Nephron progenitor cell (in vitro differentiated cells): ENCODE data around the gene LUZP2.

ENCODE experiments used
- DNase-seq: peaks from one replicate; pipeline ENCODE4 v3.0.0; 2021
- H3K27ac Mint-ChIP-seq: 2 replicates; pipeline ENCODE4 v1.8.0; 2021; ENCODE audit warnings: mild to moderate bottlenecking, moderate library complexity, mixed read lengths
- H3K27me3 Mint-ChIP-seq: 2 replicates; pipeline ENCODE4 v1.8.0; 2021; ENCODE audit warnings: mild to moderate bottlenecking, low read depth, mixed read lengths; ENCODE audit not compliant: poor library complexity
- H3K36me3 Mint-ChIP-seq: 2 replicates; pipeline ENCODE4 v1.8.0; 2021; ENCODE audit warnings: low read depth, mixed read lengths
- H3K4me1 Mint-ChIP-seq: 2 replicates; pipeline ENCODE4 v1.8.0; 2021; ENCODE audit warnings: mixed read lengths
- H3K4me3 Mint-ChIP-seq: 2 replicates; pipeline ENCODE4 v1.8.0; 2021; ENCODE audit warnings: mild to moderate bottlenecking, moderate library complexity, mixed read lengths
- H3K9me3 Mint-ChIP-seq: 2 replicates; pipeline ENCODE4 v1.8.0; 2021; ENCODE audit warnings: mild to moderate bottlenecking, moderate library complexity, mixed read lengths
- TF ChIP-seq, protein P1 (sequence below): fragments of 200-600 bp; sonication (generic); IDR thresholded peaks from 2 replicates; pipeline ENCODE4 v1.5.0; 2021; ENCODE audit warnings: antibody characterized with exemption

LUZP2 gene

DNA sequence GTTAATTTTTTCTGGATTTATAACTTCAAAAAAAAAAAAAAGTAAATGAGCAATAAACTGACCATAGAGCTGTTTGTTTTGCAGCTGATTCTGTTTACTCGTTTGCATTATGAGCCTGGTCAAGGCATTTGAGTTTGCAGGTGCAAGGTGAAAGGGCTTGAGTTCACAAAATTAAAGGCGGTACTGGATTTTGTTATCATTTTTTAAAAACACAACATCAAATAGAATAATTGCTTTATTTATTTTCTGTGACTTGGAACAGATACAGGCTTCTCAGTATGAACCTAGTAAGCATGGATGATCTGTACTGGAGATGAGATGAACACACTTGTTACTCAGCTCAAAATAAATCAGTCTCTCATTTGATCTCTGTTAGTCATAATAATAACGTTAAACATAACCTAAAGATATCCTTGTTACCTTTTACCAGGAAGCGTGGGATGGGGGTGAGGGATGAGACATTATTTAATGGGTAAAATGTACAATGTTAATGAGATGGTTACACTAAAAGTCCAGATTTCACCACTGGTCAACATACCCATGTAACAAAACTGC is 137.8 kb downstream of the LUZP2 start:
- no peaks in the 10 kb centered on the region for H3K36me3 Mint-ChIP-seq
- no peak for DNase-seq

DNA sequence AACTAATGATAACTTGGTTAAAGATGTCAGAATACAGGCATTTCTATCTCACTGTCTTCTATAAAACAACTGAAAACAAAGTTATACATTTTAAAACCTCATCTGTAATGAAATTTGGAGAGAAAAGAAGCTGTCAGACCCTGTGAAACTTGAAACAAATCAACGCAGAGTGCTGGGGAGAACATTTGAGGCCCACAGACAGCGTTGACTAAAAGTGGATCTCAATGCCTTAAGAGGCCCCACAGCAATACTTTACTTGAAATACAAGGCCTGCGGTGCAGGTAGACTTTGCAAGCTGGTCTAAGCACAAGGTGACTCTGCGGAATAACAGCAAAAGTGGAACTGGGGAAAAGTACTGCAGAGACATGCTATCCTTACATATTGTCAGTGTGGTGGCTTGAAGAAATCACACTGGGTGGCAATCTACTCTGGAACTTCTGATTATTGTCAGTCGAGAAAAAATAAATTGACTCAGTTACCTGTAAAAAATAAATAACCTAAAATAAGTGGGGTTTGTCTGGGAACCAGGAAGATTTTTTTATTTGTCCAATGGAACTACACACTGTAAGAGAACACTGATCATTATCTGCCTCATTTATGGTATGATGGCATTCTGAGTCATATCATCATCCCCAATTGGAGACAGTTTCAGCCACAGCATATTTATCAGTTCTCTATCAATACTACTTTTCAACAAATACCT is 138.9 kb downstream of the LUZP2 start:
- DNase-seq = no peak
- Mint-ChIP-seq H3K4me1 (peaks cover 9% of the 10 kb centered on the region), H3K36me3 (no peaks in the 10 kb centered on the region), H3K27me3 (no peaks in the 10 kb centered on the region), H3K4me3 (no peak overlapping the region), H3K9me3 (peaks cover 3% of the 10 kb centered on the region), H3K27ac (no peak overlapping the region)
- TF ChIP-seq, protein P1, sequence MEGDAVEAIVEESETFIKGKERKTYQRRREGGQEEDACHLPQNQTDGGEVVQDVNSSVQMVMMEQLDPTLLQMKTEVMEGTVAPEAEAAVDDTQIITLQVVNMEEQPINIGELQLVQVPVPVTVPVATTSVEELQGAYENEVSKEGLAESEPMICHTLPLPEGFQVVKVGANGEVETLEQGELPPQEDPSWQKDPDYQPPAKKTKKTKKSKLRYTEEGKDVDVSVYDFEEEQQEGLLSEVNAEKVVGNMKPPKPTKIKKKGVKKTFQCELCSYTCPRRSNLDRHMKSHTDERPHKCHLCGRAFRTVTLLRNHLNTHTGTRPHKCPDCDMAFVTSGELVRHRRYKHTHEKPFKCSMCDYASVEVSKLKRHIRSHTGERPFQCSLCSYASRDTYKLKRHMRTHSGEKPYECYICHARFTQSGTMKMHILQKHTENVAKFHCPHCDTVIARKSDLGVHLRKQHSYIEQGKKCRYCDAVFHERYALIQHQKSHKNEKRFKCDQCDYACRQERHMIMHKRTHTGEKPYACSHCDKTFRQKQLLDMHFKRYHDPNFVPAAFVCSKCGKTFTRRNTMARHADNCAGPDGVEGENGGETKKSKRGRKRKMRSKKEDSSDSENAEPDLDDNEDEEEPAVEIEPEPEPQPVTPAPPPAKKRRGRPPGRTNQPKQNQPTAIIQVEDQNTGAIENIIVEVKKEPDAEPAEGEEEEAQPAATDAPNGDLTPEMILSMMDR = no peak

More for the DNA sequence above, 137.8 kb downstream of the LUZP2 start:
- peaks cover 6% of the 10 kb centered on the region for H3K4me1 Mint-ChIP-seq
- peaks cover 3% of the 10 kb centered on the region for H3K9me3 Mint-ChIP-seq
- H3K27ac Mint-ChIP-seq = no peak overlapping the region
- TF ChIP-seq, protein P1 = no peak
- H3K4me3 Mint-ChIP-seq = no peak overlapping the region
- H3K27me3 Mint-ChIP-seq = no peaks in the 10 kb centered on the region

DNA sequence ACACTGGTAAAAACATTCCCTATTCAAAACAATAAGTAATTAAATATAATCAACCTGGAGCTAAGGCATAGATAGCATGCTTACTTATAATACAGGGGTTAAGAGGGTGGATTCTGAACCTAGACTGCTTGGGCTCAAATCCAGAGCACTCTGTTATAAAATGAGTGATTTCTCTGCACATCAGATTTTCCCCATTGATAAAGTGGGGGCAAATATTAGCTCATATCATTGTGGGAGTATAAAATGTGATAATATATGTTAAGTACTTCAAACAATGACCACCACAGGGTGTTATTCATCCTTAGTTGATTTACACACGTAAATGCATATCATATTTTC is 139.4 kb downstream of the LUZP2 start:
- H3K4me1 Mint-ChIP-seq = peaks cover 9% of the 10 kb centered on the region
- H3K9me3 Mint-ChIP-seq = peaks cover 3% of the 10 kb centered on the region
- no peak overlapping the region for H3K4me3 Mint-ChIP-seq
- TF ChIP-seq, protein P1 = no peak
- no peaks in the 10 kb centered on the region for H3K27me3 Mint-ChIP-seq
- no peak for DNase-seq
- no peaks in the 10 kb centered on the region for H3K36me3 Mint-ChIP-seq
- H3K27ac Mint-ChIP-seq = no peak overlapping the region

DNA sequence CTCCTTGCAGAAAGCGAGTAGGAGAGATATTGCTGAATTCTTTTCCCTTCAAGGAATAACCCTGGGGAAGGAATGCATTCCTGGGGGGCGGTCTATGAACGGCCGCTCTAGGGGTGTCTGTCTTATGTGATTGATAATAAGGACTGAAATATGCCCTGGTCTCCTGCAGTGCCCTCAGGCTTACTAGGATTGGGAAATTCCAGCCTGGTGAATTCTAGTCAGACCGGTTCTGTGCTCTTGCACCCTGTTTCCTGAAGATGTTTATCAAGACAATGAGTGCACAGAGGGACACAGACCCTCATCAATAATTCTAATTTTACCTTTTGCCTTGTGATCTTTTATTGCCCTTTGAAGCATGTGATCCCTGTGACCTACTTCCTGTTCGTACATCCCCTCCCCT is 140.7 kb downstream of the LUZP2 start:
- no peak for DNase-seq
- Mint-ChIP-seq H3K4me3 (no peak overlapping the region), H3K27ac (no peak overlapping the region), H3K36me3 (no peaks in the 10 kb centered on the region), H3K9me3 (peaks cover 3% of the 10 kb centered on the region), H3K4me1 (peaks cover 9% of the 10 kb centered on the region), H3K27me3 (no peaks in the 10 kb centered on the region)
- TF ChIP-seq, protein P1 = no peak

DNA sequence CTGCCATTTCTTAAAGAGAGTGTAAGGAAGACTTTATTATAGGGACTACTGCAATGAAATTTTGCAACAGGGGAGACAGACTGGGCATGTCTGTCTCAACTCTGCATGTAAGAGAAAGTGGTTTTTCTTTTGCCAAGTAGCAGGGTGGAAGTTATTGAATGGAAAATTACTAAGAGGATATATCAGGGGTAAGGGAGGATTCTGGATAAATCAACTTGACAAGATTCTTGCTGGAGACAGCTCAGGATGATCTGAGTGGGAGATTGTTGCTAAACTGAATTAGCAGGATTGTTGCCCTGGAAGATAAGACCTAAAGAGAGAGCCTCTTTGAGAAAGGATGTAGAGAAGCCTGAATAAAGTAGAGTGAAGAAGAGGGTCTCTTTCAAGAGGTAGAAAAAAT is 145.8 kb downstream of the LUZP2 start:
- Mint-ChIP-seq H3K4me1 (peaks cover 13% of the 10 kb centered on the region), H3K36me3 (no peaks in the 10 kb centered on the region), H3K9me3 (peaks cover 3% of the 10 kb centered on the region), H3K27me3 (no peaks in the 10 kb centered on the region), H3K27ac (peak overlapping the region; percentile 60), H3K4me3 (no peak overlapping the region)
- TF ChIP-seq, protein P1 = no peak
- no peak for DNase-seq

DNA sequence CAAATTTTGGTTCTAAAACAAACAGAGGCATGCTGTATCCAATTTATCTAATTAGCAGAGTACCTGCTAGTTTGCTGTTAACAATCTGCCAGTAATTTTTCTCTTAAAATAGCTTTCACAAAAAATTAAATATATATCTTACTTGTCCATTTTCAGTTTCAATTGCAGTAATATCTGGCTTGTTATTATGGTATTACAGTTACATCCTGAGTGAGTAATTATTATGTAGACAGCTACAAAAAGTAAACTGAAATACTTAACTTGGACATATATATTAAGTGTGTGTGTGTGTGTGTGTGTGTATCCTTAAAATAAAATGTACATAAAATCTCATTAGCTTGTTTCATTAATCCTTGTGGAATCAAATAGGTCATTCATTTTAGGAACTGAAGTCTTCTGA is 148.7 kb downstream of the LUZP2 start:
- no peak for DNase-seq
- TF ChIP-seq, protein P1 = no peak
- Mint-ChIP-seq H3K4me3 (no peak overlapping the region), H3K36me3 (no peaks in the 10 kb centered on the region), H3K27ac (no peak overlapping the region), H3K27me3 (no peaks in the 10 kb centered on the region), H3K4me1 (peaks cover 5% of the 10 kb centered on the region), H3K9me3 (no peaks in the 10 kb centered on the region)
